WTC11 (cell line): ENCODE measurements around the gene CACNA2D3.

ENCODE experiments used
- ATF3 ChIP-seq: sonication (generic); formaldehyde crosslinking; conservative IDR thresholded peaks from 2 replicates; pipeline ENCODE4 v1.8.1; 2022; ENCODE audit warnings: mild to moderate bottlenecking, missing genetic modification reagents
- FOXK1 ChIP-seq: sonication (generic); formaldehyde crosslinking; IDR thresholded peaks from 2 replicates; pipeline ENCODE4 v1.8.0; 2022; ENCODE audit warnings: mild to moderate bottlenecking, moderate library complexity, missing genetic modification reagents
- KAT7 ChIP-seq: sonication (generic); formaldehyde crosslinking; IDR thresholded peaks from 2 replicates; pipeline ENCODE4 v1.8.1; 2023; ENCODE audit warnings: missing genetic modification reagents, mild to moderate bottlenecking, borderline replicate concordance
- NFYB ChIP-seq: sonication (generic); formaldehyde crosslinking; conservative IDR thresholded peaks from 2 replicates; pipeline ENCODE4 v1.8.0; 2022; ENCODE audit warnings: low read depth, missing genetic modification reagents
- SP1 ChIP-seq: sonication (generic); formaldehyde crosslinking; conservative IDR thresholded peaks from 2 replicates; pipeline ENCODE4 v1.8.1; 2022; ENCODE audit warnings: missing genetic modification reagents
- TF ChIP-seq, protein P1 (sequence below): sonication (generic); formaldehyde crosslinking; IDR thresholded peaks from 2 replicates; pipeline ENCODE4 v1.8.0; 2023; ENCODE audit warnings: missing genetic modification reagents
- TF ChIP-seq, protein P2 (sequence below): fragments of 200-600 bp; IDR thresholded peaks from 2 replicates; pipeline ENCODE4 v1.8.0; 2022; ENCODE audit warnings: antibody characterized with exemption
- TF ChIP-seq, protein P3 (sequence below): sonication (generic); formaldehyde crosslinking; IDR thresholded peaks from 2 replicates; pipeline ENCODE4 v1.8.1; 2023; ENCODE audit warnings: mild to moderate bottlenecking, missing genetic modification reagents, borderline replicate concordance

- TF ChIP-seq SP1 (no peak), ATF3 (CRISPR knock-in tag) (no peak), NFYB (CRISPR knock-in tag) (no peak), FOXK1 (CRISPR knock-in tag) (no peak), KAT7 (CRISPR knock-in tag) (no peak)
- TF ChIP-seq, protein P1, sequence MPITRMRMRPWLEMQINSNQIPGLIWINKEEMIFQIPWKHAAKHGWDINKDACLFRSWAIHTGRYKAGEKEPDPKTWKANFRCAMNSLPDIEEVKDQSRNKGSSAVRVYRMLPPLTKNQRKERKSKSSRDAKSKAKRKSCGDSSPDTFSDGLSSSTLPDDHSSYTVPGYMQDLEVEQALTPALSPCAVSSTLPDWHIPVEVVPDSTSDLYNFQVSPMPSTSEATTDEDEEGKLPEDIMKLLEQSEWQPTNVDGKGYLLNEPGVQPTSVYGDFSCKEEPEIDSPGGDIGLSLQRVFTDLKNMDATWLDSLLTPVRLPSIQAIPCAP (CRISPR knock-in tag) = no peak
- TF ChIP-seq, protein P2, sequence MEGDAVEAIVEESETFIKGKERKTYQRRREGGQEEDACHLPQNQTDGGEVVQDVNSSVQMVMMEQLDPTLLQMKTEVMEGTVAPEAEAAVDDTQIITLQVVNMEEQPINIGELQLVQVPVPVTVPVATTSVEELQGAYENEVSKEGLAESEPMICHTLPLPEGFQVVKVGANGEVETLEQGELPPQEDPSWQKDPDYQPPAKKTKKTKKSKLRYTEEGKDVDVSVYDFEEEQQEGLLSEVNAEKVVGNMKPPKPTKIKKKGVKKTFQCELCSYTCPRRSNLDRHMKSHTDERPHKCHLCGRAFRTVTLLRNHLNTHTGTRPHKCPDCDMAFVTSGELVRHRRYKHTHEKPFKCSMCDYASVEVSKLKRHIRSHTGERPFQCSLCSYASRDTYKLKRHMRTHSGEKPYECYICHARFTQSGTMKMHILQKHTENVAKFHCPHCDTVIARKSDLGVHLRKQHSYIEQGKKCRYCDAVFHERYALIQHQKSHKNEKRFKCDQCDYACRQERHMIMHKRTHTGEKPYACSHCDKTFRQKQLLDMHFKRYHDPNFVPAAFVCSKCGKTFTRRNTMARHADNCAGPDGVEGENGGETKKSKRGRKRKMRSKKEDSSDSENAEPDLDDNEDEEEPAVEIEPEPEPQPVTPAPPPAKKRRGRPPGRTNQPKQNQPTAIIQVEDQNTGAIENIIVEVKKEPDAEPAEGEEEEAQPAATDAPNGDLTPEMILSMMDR = no peak
- TF ChIP-seq, protein P3, sequence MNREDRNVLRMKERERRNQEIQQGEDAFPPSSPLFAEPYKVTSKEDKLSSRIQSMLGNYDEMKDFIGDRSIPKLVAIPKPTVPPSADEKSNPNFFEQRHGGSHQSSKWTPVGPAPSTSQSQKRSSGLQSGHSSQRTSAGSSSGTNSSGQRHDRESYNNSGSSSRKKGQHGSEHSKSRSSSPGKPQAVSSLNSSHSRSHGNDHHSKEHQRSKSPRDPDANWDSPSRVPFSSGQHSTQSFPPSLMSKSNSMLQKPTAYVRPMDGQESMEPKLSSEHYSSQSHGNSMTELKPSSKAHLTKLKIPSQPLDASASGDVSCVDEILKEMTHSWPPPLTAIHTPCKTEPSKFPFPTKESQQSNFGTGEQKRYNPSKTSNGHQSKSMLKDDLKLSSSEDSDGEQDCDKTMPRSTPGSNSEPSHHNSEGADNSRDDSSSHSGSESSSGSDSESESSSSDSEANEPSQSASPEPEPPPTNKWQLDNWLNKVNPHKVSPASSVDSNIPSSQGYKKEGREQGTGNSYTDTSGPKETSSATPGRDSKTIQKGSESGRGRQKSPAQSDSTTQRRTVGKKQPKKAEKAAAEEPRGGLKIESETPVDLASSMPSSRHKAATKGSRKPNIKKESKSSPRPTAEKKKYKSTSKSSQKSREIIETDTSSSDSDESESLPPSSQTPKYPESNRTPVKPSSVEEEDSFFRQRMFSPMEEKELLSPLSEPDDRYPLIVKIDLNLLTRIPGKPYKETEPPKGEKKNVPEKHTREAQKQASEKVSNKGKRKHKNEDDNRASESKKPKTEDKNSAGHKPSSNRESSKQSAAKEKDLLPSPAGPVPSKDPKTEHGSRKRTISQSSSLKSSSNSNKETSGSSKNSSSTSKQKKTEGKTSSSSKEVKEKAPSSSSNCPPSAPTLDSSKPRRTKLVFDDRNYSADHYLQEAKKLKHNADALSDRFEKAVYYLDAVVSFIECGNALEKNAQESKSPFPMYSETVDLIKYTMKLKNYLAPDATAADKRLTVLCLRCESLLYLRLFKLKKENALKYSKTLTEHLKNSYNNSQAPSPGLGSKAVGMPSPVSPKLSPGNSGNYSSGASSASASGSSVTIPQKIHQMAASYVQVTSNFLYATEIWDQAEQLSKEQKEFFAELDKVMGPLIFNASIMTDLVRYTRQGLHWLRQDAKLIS (CRISPR knock-in tag) = no peak
Measured at GRCh38 chr3:54676087-54676486, 553.7 kb downstream of the CACNA2D3 start.
